Retinal pigment epithelial cell (primary cell): Measurements from ENCODE around the gene MIR17HG.

Experiments used
- DNase-seq: peaks from one replicate; pipeline ENCODE4 v3.0.0-alpha.2; 2010; ENCODE audit warnings: low read depth
- H3K4me3 ChIP-seq: 2 replicates; pipeline ENCODE4 v1.5.1; 2011; ENCODE audit warnings: mild to moderate bottlenecking, low read length, control low read depth, moderate library complexity
- CTCF ChIP-seq: conservative IDR thresholded peaks from 2 replicates; pipeline ENCODE4 v1.5.1; 2011; ENCODE audit warnings: low read depth, low read length, control low read depth, inconsistent platforms

The MIR17HG gene

GRCh38 chr13:91357613-91358386 is 10.3 kb downstream of the MIR17HG start:
- TF ChIP-seq CTCF = no peak

GRCh38 chr13:91358387-91358782 is 10.9 kb downstream of the MIR17HG start:
- no peak for TF ChIP-seq CTCF
- H3K4me3 ChIP-seq = no peak overlapping the region

More at GRCh38 chr13:91357613-91358386, 10.3 kb downstream of the MIR17HG start:
- DNase-seq = no peak
- no peak overlapping the region for H3K4me3 ChIP-seq

GRCh38 chr13:91359111-91359510 is 11.6 kb downstream of the MIR17HG start:
- no peak for DNase-seq
- no peak for TF ChIP-seq CTCF
- no peak overlapping the region for H3K4me3 ChIP-seq

More at GRCh38 chr13:91358387-91358782, 10.9 kb downstream of the MIR17HG start:
- no peak for DNase-seq

- no peak for TF ChIP-seq CTCF
- no peak overlapping the region for H3K4me3 ChIP-seq
- DNase-seq = no peak
These were observed 12.1 kb downstream of the MIR17HG start for GRCh38 chr13:91359631-91360030.

GRCh38 chr13:91360246-91360751 is 12.8 kb downstream of the MIR17HG start:
- no peak overlapping the region for H3K4me3 ChIP-seq
- no peak for DNase-seq
- TF ChIP-seq CTCF = no peak

GRCh38 chr13:91361755-91362271 is 14.3 kb downstream of the MIR17HG start:
- H3K4me3 ChIP-seq = no peak overlapping the region
- TF ChIP-seq CTCF = no peak
- no peak for DNase-seq

GRCh38 chr13:91362908-91363307 is 15.4 kb downstream of the MIR17HG start:
- no peak for TF ChIP-seq CTCF
- no peak overlapping the region for H3K4me3 ChIP-seq
- DNase-seq = no peak
